NK-92 (cell line): ENCODE results near the gene SYDE2.
"Not testable (repeated sequence)": the region's sequence is repeated elsewhere in the genome, so short reads cannot be mapped to it uniquely, and the experiment has no call there.

Experiments used
- DNase-seq: peaks from one replicate; lab custom pipeline; 2025; ENCODE audit not compliant: unreplicated experiment; lab: John Stamatoyannopoulos, UW

SYDE2 gene

DNA sequence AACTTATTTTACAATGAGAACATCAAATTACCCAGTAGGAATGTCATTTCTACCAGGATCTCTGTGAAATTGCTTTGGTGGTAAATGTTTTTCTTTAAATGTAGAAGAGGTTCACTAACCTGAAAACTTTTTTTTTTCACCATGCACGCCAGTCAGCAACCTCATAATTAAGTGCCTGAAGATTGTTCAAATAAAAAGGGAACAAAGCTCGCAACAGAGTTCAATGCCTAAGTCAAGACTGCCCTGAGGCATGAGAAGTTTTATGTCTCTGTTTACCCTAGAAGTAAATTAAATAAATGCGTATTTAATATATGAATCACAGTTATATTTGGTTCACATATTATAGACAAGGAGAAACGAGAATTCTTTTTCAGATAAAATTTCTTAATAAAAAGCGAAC is 13.8 kb upstream of the SYDE2 start:
- no peak for DNase-seq

DNA sequence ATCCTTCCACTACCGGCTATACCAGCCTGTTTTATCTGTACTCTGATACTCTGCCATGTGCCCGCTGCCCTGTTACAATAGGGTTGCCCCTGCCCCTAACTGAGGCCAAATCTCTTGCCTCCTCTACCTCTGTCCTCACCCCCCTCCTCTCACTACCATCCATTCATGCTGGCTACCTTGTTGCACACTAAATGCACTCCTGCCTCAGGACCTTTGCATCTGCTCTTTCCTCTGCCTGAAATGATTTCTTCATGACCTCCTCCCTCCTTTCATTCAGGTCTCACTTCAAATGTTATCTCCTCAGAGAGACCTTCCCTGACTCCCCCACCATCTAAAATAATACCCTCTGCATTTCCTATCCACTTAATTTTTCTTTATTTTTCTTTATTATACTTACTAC is 7.7 kb upstream of the SYDE2 start:
- DNase-seq, result no peak

DNA sequence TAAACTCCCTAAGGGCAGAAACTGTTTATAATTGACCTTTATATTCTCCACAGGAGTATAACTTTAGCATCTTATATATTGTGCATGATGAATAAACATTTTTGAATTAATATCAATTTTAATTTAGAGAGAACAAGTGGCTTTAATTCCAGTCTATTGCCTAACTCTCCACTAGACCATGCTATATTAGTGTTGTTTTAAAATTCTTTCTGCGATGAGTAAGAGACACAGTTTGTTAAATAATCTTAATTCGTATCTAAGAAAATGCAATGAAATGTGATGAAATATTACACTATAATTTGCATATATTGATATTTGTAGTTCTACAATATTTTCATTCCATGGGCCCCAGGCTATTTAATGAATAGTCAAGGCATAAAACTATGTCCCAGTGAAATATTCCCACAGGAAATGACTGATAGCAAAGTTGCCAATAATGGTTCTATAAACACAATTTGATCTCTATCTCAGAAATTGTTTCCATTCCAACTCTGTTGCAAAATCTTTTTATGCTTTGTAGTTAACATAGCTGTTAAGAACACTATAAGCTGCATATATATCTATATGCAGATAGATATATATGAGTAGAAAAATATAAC is 2.9 kb upstream of the SYDE2 start:
- DNase-seq, result no peak

DNA sequence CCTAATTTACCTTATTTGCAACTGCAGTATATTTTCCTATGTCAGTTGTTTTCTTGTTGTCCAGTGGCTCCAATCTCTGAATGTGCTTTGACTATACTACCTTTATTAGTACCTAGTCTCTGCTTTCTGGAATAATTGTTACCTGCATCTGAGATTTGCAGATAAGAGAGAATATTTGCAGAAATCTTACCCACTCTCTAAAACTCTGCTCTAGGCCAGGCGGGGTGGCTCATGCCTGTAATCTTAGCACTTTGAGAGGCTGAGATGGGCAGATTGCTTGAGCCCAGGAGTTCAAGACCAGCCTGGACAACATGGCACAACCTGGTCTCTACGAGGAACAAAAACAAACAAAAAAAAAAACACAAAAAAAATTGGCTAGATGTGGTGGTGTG is 2.0 kb upstream of the SYDE2 start:
- no peak for DNase-seq

DNA sequence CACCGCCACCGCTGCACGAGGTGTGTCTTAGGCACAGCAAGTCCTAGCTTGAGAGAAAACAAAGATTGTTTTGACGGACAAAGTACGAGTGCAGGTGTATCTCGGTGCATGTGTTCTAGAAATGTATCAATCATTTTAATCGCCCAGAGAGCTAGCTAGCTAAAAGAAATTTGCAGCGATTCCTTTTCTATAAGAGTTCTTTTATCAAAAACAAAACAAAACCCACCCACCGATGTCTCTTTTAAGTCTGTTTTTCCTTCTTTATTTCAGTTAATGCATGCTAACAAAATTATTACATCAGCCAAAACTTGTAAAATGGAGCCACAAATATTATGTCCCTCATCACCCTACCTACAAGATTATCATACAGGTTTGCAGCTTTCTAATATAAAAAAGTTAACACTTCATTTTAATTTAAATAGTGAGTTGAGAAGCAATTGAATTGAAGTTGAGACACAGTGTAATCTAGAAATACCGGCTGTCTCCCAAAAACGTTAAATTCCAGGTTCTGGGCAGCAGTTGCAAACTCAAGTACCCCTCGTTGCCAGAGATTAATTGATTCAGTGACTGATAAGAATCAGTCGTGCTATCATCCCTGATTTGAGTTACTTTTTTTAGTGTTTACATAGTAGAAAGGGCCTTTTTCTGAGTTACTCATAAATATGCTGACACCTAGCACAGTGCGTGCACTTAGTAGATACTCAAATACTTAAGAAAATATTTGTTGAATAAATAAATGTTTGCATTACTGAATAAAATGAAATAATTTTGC is 1.5 kb upstream of the SYDE2 start:
- DNase-seq, result no peak

DNA sequence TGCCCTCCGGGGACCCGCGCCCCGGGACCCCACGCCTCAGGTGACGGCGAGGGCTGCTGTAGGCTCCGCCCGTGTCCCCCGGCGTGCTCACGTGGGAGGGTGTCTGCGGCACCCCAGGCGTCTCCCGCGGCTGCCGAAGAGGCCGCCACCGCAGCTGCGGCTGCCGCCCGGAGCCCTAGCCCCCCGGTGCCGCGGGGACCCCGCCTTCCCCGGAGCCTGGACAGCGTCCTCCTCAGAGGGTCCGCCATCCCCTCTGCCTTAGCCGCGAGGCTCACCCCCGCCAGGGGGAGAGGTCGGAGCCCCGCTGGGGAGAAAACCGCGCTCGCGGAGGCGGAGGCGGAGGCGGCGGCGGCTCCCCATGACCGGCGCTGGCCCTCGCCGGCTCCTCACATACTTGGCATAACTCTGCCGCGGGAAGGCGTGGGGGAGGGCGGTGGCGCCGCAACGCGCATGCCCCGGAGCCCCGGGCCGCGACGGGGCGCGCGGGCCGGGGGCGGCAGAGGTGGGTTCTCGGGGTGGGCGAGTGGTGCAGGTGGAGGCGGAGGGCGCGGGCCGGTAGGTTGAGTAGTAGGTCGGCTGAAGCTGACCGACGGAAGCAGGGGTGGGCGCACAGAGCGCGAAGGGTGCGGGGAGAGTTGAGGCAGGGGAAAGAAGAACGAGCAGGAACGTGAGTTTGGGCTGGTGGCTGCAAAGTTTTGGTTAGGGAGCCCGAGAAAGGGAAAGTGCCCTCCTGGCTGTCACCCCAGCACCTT is 700 bp upstream of the SYDE2 start:
- no peak for DNase-seq

DNA sequence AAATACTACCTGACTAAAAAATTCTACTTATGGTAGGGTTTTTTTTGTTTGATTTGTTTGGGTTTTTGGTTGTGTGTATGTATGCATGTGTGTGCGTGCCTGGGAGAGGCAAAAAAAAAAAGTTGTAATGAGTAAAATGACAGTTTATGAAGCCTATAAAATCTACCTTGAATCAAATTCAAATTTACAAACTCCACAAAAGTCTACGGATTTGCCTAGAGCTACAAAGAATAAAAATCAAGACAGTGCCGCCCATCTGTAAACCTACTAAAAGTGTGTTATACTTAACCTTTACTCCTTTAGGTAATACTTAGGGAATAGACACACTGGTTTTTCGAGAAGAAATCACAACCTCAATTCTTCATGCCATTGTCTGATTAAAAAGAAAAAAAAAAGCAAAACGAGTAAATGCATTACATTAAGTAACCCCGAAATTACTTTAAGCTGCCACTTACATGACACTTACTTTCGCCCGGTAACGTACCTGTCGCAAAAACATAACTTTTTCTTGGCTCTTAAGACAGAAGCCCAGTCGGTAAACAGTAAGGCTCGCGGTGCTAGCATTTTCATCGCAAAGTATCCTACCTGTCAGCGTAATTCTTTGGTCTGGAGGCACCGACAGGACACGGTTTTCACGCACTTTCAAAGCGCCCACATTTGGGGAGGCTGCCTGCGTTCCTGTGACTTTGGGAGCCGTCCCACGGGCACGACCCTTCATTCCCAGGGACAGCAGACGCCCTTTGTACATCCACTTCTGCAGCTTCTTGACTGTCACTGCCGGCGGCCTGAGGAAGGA is 951 bp downstream of the SYDE2 start:
- no peak for DNase-seq

DNA sequence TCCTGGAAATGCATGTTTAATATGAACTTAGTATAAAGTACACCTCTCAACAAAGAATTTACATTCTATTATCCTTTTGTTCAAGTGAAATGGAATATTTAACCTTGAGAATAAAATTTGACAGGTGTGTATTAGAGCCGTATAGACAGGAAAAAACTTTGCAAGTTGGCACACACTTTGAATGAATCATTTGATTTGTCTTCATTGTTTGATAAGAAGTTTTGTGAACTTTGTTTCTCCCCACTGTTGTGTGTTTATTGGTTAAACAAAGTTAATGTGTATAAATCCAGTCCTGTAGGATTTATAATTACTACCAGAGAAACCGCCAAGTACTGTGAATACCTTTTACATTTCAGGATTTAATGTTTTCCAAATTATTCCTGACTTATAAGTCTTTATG is 2.0 kb downstream of the SYDE2 start:
- DNase-seq, result no peak

DNA sequence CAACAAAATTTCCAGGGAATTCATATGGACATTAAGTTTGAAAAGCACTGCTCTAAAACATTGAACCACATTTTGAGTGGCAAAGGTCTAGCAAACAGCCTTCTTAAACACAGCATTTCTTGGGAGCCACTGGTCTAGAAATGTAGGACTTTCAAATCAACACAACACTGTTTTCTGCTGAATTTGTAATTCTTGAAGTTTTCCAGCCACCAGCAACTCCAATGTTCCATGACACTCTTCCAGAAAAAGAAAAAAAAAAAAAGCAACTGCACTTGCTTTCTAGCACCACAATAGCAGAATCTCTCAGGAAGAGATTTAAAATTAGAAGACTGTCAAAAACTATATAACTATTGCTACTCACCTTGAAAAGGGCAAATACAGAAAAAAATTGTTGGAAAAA is 4.5 kb downstream of the SYDE2 start:
- DNase-seq, result no peak

DNA sequence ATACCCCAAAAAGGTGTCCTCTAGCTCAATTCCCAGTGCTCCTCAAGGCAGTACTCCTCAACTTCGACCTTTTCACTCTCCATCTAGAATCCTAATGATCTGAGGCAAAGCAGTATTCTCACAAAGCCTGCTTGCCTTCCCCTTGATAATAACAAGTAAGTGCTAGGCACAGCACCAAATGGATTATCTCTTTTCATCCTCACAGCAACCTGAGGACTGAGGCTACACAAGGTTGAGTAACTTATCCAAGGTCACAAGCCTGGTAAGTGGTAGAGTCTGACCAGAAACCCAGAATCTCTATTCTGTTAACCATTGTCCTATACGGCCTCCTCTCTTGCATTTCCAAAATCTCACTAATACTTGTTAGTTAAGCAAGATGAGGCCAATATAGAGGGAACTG is 5.1 kb downstream of the SYDE2 start:
- no peak for DNase-seq

DNA sequence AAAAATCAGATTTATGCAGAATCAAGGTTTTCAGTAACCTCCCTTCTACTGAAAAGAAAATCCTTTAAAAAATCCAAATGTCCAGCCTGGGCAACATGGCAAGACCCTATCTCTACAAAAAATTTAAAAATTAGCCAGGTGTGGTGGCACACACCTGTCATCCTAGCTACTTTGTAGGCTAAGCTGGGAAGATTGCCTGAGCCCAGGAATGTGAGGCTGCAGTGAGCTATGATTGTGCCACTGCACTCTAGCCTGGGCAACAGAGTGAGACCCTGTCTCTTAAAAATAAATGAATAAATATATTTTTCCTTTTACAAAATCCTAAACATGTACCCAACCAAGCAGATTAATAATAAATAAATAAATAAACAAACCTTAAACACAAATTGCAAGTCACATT is 8.7 kb downstream of the SYDE2 start:
- DNase-seq, result not testable (repeated sequence)

DNA sequence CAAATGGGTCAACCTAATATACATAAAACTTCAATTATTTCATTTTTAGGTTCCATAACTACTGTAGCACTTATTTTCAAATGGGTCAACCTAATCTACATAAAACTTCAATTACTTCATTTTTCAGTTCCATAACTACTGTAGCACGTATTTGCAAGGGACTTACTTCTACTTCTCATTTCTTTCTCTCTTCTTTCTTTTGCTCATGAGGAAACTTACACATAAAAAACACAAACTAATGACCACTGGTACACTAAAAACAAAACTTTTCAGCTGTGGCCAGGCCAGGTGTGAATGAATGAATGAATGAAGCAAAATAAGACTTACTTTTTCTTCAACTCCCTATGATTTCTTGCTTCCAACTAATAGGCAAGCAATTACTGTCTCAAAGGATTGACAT is 11.7 kb downstream of the SYDE2 start:
- DNase-seq, result no peak

DNA sequence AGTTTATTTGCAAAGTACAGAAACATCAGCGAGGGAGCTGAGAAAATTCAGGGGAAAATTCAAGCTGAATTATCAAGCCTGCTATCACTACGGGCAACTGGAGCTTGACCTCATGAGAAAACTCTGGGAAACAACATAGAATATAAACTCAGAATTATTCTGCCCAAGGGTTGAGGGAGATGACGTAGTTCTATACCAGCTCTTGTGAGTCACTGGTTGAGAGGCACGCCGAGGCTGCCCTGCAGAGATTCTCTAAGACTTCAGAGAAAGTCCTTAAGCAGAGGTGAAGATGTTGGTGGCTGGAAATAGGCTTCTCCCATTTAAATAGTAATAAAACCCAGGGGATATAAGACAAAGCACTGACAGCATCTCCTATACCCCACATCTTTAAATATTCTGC is 12.3 kb downstream of the SYDE2 start:
- no peak for DNase-seq

DNA sequence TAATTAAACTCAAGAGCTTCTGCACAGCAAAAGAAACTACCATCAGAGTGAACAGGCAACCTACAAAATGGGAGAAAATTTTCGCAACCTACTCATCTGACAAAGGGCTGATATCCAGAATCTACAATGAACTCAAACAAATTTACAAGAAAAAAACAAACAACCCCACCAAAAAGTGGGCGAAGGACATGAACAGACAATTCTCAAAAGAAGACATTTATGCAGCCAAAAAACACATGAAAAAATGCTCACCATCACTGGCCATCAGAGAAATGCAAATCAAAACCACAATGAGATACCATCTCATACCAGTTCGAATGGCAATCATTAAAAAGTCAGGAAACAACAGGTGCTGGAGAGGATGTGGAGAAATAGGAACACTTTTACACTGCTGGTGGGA is 13.8 kb downstream of the SYDE2 start:
- DNase-seq, result not testable (repeated sequence)

DNA sequence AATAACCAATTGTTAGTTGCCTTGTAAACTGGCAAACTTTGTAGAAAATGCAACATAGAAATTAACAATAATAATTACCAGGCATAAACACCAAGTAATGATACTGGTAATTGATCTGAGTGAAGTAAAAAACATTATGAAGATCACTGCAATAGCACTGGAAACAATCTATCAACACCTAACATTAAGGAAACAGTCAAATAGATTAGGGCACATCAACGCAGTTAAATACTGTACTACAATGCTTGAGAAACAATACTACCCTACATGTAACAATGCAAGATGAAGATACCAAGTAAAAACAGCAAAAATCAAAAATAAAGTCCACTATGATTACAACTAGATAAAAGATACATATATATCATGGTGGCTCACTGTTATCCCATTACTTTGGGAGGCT is 16.6 kb downstream of the SYDE2 start:
- no peak for DNase-seq

DNA sequence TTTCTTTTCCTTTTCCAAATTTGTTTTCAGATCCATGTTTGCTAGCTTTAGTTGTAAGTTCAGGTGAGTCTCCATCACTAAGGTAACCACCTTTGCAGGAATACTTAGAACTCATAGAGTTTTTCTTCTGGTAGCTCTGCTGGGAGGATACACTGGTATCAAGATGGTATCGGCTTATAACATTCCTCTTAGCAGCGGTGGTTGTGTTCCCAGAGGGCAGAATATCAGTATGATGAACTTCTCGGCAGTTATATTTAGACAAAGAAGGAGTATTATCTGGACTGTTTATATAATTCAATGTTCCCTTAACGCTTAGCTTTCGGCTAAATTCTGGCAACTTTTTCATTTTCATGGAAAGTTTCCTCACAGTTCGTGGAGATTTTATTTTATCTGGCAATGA is 18.1 kb downstream of the SYDE2 start:
- no peak for DNase-seq

DNA sequence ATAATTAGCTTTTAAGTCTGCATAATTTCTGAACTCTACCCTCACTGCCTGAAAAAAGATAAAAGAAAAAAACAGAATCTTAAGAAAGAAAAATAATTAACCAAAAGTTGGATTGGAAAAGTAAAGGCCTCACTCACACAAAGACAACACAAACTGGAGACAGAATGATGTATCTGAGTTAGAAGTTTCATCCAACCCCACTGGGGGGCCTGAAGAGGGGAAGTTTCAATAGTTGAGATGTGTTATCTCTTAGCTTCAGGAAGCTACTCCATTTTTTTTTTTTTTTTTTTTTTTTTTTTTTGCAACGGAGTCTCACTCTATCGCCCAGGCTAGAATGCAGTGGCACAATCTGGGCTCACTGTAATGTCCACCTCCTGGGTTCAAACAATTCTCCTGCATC is 19.9 kb downstream of the SYDE2 start:
- DNase-seq, result no peak

DNA sequence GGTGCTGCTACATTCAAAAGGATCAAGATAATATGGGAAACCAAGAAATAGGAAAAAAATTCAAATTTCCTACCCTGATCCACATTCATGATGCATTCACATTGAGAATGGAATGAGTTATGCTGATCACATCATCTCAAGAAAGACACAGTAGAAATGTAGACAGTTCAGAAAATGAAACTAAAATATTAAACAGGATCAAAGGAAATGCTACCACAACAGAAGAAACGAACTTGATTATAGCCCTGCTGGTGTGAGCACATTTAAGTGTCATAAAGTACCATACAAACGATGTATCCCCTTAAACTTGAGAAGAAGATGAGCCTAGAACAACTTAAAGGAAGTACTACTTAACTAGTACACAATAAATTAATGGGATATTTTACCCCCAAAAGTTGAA is 21.3 kb downstream of the SYDE2 start:
- no peak for DNase-seq

DNA sequence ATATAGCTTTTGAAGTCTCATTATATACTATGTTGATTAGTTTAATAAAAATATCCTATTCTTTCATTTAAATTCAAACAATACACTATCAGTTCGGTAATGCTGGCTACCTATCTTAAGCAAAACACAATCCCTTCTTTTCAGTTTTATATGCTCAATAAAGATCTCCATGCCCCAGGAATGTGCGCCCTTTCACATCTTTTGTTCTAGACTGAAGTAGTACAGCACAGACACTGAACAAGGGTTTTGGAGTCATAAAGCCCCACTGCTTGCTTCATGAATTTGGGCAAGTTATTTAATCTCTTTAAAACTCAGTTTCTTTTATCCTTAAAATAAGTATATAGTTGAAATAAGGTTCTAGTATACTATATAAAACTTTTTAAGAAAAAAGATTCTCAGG is 22.4 kb downstream of the SYDE2 start:
- DNase-seq, result no peak

DNA sequence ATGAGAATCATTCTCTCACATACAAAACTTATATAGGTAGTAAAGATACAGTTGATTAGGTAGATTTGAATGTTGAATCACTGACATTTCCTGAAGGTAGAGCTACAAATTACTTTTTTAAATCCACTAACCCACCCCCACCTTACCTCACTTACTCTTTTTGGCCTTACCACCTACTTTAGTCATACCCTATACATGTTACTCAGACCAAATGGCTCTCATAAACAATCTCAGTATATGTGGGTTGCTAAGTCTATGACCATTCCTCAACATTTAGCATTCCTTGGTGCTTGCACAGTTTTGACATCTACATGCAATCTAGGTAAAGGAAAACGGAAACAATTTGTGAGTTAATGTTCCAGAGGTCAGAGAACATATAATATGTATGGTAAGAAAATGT is 26.3 kb downstream of the SYDE2 start:
- DNase-seq, result no peak

DNA sequence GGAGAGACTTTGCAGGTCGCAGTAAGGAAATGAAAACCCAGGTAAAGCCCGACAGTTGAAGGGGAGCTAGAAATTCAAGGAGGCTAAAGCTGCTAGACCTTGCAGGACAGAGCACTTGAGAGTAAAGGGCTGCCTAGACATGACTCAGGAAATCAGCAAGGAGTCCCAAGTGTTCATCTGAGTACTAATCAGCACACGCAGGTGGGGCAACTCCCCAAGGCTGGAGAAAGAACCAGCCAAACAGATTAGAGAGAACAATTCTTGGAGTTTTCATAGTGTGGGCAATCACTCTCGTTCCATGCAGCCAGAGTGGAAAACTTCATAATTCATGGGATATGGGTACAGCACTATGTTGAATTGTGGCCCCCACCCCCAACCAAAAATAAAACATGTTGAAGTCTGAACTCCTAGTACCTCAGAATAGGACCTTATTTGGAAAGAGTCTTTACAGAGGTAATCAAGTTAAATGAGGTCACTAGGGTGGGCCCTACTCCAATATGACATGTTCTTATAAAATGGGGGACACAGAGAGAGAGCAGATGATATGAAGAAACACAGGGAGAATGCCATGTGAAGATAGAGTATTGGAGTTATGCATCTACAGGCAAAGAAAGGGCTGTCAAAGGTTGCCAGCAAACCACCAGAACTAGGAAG is 28.0 kb downstream of the SYDE2 start:
- DNase-seq, result no peak
